GM19397 (cell line): Measurements from ENCODE around the gene PCYT1B.

Experiments
- ATAC-seq: cut with Tn5 transposase; IDR thresholded peaks from one replicate; pipeline ENCODE4 v1.9.1; 2021; ENCODE audit warnings: mild to moderate bottlenecking, moderate library complexity; ENCODE audit not compliant: unreplicated experiment

The PCYT1B gene

DNA sequence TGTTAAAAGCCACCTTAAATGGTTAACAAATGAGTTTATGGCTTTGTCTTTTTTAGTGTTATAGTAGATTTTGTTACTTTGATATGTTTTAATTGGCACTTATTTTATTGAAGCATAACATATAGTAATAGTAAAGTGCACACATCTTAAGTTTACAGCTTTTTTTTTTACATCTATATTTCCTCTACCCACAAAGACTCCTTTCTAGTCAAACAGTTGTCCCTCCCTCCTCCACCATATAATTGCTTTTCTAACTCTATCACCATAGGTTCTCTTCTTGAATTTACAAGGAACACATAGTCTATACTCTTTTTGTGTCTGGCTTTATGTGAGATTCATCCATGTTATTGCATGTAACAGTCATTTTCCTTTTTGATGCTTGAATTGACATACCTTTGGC is 110.6 kb downstream of the PCYT1B start:
- no peak for ATAC-seq

DNA sequence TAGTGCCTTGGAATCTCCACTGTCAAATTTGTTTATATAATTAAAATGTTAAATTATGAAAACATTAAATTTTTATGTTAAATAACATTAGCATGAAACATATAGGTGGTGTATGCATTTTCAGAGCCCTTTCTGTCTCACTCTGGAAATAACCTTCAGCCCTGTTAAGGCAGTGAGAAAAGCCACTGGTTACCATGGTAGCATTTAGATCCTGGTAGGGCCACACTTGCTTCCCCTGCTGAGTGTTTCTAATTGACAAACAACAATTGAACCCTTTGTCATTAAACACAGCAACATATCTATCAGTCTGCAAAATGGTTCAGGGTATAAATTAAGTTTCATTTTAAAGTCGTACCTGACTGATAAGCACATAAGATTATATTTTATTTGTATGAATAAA is 118.5 kb downstream of the PCYT1B start:
- no peak for ATAC-seq

DNA sequence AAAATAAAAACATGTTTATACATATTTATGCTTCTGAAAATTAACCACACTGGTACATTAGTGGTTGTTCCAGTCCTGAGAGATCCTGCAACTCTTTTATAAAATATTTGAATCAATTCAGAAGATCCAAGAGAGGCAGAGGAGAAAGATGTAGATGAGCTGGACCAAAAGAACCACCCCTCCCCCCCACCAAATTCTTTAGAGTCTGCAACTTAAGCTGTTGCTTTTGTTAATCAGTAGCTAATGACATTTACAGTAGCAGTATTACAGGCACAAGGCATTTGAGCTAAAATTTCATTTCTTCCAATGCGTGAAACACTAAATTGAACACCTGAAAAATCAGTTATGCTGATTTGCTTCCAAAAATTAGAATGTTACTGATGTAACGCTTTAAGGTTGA is 120.5 kb downstream of the PCYT1B start:
- ATAC-seq, result no peak

DNA sequence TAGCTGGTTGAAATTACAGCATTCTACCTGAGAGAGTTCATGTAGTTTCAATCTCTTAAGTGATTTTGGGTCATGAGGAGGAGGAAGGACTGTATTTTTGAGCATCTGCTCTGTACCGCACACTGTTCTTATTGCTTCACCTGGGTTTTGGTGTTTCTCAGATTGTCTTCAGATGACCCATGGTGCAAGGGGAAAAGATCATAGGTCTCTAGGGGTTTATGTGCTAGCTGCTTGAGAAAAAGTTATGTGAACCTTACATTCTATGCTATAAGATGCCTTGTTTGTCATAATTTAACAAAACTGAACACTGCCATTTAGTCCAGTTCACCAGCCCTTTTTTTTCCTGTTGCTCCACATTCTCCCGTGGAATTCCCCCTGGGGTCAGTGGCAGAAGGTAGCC is 121.7 kb downstream of the PCYT1B start:
- no peak for ATAC-seq

DNA sequence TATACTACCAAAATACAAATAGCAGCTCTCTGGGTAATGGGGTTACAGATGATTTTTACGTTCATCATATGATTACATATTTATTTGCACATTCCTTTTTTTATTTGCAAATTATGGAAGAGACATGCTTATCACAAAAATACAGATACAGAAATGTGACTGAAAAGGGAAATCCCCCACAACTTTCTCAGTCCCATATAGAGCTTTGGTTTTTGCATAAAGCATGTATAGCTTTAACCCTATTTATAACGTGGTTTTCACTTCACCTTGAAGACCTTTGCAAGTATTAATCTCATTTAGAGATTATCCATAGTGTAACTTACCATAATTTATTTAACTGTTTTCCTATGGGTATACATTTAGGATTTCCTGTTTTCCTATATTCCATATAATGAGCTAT is 126.7 kb downstream of the PCYT1B start:
- ATAC-seq, result no peak

DNA sequence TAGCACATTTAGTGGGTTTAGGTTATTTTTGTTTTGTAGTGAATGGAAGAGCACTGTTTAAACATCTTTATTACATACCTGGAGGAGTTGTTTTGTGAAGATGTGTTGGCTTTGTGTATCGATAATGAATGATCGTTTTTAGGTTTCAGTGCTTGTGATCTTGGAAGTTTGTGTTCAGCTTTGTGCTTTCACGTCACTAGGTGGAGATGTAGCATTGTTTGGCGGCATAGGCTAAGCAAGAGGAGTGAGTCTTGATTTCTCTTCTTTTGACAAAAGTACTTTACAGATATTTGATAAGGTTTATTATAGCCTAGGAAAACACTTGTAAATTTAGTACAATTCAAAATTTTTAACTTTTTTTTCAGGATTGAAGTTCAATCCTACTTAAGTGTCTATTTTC is 131.7 kb downstream of the PCYT1B start:
- no peak for ATAC-seq

DNA sequence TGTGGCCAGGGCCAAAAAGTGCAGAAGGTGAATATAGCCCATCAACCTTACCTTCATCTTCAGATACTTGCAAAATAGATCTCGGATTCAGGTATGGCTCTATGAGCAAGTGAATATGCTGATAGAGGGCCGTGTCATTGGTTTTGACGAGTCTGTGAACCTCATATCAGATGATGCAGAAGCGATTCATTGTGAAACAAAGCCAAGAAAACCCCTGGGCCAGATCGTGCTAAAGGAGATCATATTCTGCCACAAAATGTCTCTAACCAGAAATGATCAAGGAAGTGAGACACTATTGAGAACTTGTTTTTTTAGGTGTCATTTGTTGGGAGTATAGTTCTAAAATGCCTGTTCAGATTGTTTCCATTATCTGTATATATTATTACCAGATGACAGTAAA is 133.7 kb downstream of the PCYT1B start:
- ATAC-seq, result peak; percentile 89

DNA sequence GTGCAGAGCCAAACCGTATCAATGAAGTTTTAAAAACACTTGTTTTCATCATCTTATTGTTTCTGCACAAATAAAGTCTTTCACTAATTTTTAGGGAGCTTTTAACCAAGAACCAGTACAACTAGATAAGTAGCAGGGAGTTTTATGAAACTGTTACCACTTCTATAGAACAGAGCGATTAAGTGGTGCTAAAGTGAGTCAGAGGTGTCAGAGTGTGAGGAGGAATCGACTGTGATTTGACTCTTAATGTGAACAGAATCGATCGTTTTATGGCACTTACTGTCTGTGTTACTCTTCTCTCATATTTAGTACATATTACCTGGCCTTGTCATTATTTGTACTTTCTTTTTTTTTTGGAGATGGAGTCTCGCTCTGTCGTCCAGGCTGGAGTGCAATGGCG is 138.8 kb downstream of the PCYT1B start:
- ATAC-seq, result no peak
